Peyer's patch (tissue), 4 donors: ENCODE measurements around the gene EGR2. TPM values are rescaled to one million over a fixed set of nuclear protein-coding genes. Genes with fewer than 3 reads are reported as not detected.

Source experiments
- DNase-seq, 3 donors: peaks; one replicate each; pipeline ENCODE4 v3.0.0-alpha.2; 2017 to 2019
- H3K27ac ChIP-seq, 4 donors: fragments of 200-600 bp; sonication (generic); one replicate each; pipeline ENCODE4 v1.5.1; 2016 to 2019
- H3K27me3 ChIP-seq, 2 donors: fragments of 200-600 bp; sonication (generic); one replicate each; pipeline ENCODE4 v1.5.1; 2019
- H3K36me3 ChIP-seq, 3 donors: fragments of 200-600 bp; sonication (generic); one replicate each; pipeline ENCODE4 v1.5.1; 2016 to 2019
- H3K4me1 ChIP-seq, 4 donors: fragments of 200-600 bp; sonication (generic); one replicate each; pipeline ENCODE4 v1.5.1; 2016 to 2019
- H3K4me3 ChIP-seq, 4 donors: fragments of 200-600 bp; sonication (generic); 1 replicate in 3 of 4; 2 replicates in 1 of 4; pipeline ENCODE4 v1.5.1; 2016 to 2019; ENCODE audit warnings: mild to moderate bottlenecking in 1 of 4
- H3K9me3 ChIP-seq, 4 donors: fragments of 200-600 bp; sonication (generic); one replicate each; pipeline ENCODE4 v1.5.1; 2016 to 2019; ENCODE audit warnings: mild to moderate bottlenecking in 1 of 4
- CTCF ChIP-seq, 6 experiments: fragments of 450-650 bp in 4 of 6; fragments of 200-600 bp in 2 of 6; sonication (generic) in 1 of 6; IDR thresholded peaks; one replicate each; pipeline ENCODE4 v1.5.1; 2017 to 2019; ENCODE audit warnings: antibody characterized with exemption in 6 of 6, mild to moderate bottlenecking in 3 of 6, moderate library complexity in 1 of 6
- POLR2A ChIP-seq, 2 donors: fragments of 450-650 bp; IDR thresholded peaks; one replicate each; pipeline ENCODE4 v1.5.1; 2017; ENCODE audit warnings: antibody characterized with exemption in 2 of 2, mild to moderate bottlenecking in 2 of 2, moderate library complexity in 2 of 2
- total RNA-seq, 4 donors: library from RNA; depleted of rRNA; stranded (reverse); fragments of >200 nt; gene quantifications; one replicate each; pipeline ENCODE4 v1.1.0, GENCODE V29; 2016

Gene EGR2
- total RNA-seq, 4 donors from 2014 or later: 0.53 to 5.0 (median 0.69) TPM

GRCh38 chr10:62815381-62816075, 638 bp downstream of the EGR2 start:
- TF ChIP-seq CTCF (IDR thresholded peaks at IDR 0.05) (no peak), POLR2A (IDR thresholded peaks at IDR 0.05) (no peak)
- DNase-seq: peak in 2 of 3 donors; percentile 57 to 60
- no peaks in the 10 kb centered on the region for H3K36me3 ChIP-seq
- H3K4me3 ChIP-seq: peak overlapping the region; percentile 71 to 90 (median 82)
- H3K27me3 ChIP-seq: peaks cover 0 to 16% of the 10 kb centered on the region in 2 donors
- peak overlapping the region in 3 of 4 donors; percentile 70 to 99 (median 89) for H3K27ac ChIP-seq
- H3K9me3 ChIP-seq: no peaks in the 10 kb centered on the region
- H3K4me1 ChIP-seq: peaks cover 8 to 34% (median 24%) of the 10 kb centered on the region in 4 donors

GRCh38 chr10:62814756-62815380, 1.3 kb downstream of the EGR2 start:
- peaks cover 0 to 16% of the 10 kb centered on the region in 2 donors for H3K27me3 ChIP-seq

DNA sequence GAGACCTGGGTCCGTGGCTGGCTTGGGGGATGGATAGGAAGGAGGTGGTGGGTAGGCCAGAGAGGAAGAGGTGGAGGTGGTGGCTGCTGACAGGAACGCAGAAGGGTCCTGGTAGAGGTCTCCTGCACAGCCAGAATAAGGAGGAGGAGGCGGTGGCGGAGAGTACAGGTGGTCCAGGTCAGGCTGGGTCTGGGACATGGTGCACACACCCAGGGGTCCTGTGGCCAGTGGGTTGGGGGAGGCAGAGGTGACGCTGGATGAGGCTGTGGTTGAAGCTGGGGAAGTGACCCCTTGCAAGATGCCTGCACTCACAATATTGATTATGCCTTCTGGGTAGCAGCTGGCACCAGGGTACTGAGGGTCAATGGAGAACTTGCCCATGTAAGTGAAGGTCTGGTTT, 2.2 kb downstream of the EGR2 start:
- H3K27ac ChIP-seq: no peak overlapping the region
- no peak overlapping the region for H3K4me3 ChIP-seq
- no peak for DNase-seq
- no peaks in the 10 kb centered on the region for H3K36me3 ChIP-seq
- peaks cover 0 to 15% of the 10 kb centered on the region in 2 donors for H3K27me3 ChIP-seq
- TF ChIP-seq CTCF (IDR thresholded peaks at IDR 0.05) (no peak), POLR2A (IDR thresholded peaks at IDR 0.05) (no peak)
- peaks cover 8 to 33% (median 23%) of the 10 kb centered on the region in 4 donors for H3K4me1 ChIP-seq
- H3K9me3 ChIP-seq: no peaks in the 10 kb centered on the region

More at GRCh38 chr10:62814756-62815380, 1.3 kb downstream of the EGR2 start:
- H3K27ac ChIP-seq: peak overlapping the region in 1 of 4 donors; percentile 99
- peaks cover 8 to 34% (median 24%) of the 10 kb centered on the region in 4 donors for H3K4me1 ChIP-seq
- DNase-seq: peak in 1 of 3 donors; percentile 51
- H3K36me3 ChIP-seq: no peaks in the 10 kb centered on the region
- H3K4me3 ChIP-seq: peak overlapping the region; percentile 71 to 90 (median 82)
- no peaks in the 10 kb centered on the region for H3K9me3 ChIP-seq
- TF ChIP-seq CTCF (IDR thresholded peaks at IDR 0.05): no peak
- TF ChIP-seq POLR2A (IDR thresholded peaks at IDR 0.05): no peak

DNA sequence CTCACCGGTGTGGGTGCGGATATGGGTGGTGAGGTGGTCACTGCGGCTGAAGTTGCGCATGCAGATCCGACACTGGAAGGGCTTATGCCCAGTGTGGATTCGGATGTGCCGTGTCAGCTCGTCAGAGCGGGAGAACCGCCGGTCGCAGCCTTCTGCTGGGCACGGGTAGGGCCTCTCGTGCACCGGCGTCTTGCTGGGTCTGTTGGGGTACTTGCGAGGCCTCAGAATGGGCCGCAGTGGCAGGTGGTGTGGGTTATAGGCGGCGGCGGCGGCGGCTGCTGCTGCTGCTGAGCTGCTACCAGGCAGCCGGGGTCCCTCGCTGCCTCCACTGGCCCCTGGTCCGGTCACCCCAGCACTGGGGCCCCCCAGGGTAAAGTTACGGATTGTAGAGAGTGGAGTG, 2.7 kb downstream of the EGR2 start:
- no peak overlapping the region for H3K27ac ChIP-seq
- peaks cover 8 to 28% (median 20%) of the 10 kb centered on the region in 4 donors for H3K4me1 ChIP-seq
- no peak for DNase-seq
- H3K9me3 ChIP-seq: no peaks in the 10 kb centered on the region
- H3K4me3 ChIP-seq: no peak overlapping the region
- H3K36me3 ChIP-seq: no peaks in the 10 kb centered on the region
- no peak for TF ChIP-seq POLR2A (IDR thresholded peaks at IDR 0.05)
- TF ChIP-seq CTCF (IDR thresholded peaks at IDR 0.05): no peak
- H3K27me3 ChIP-seq: peaks cover 0 to 10% of the 10 kb centered on the region in 2 donors

DNA sequence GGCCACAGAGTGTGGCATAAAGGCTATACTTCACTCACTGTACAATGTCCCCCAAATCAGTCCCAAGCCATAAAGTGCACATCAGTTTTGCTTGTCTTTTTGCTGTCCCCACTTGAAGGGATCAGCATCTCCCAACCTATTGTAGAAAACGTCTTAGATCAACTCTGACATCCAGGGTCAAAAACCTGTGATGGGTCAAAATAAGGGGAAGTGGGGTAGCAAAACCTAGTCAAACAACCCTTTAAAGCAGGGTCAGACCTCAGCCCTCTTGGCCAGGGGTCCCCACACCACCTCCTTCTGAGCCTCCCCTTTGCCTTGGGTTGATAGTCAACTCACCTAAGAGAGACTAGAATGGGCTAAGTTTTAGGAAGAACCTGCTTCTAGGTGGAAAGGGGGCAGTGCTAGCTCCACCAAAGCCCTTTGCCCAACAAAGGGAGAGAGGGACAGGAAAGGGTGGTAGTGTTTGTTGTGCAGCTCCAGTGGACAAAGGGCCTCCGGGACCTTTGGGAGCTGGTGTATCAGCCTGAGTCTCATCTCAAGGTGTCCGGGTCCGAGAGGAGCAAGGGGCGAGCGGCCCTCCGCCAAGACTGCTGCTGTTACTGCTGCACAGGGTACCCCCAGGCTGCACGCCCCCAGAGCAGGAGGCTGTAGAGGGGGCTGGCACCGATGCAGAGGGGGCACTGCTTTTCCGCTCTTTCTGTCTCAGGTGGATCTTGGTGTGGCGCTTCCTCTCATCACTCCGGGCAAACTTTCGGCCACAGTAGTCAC, 3.3 kb downstream of the EGR2 start:
- Histone ChIP-seq H3K9me3 (no peaks in the 10 kb centered on the region), H3K4me1 (peaks cover 8 to 22% (median 15%) of the 10 kb centered on the region in 4 donors), H3K27me3 (peaks cover 0 to 9% of the 10 kb centered on the region in 2 donors), H3K36me3 (no peaks in the 10 kb centered on the region), H3K4me3 (no peak overlapping the region), H3K27ac (no peak overlapping the region)
- TF ChIP-seq CTCF (IDR thresholded peaks at IDR 0.05) (no peak), POLR2A (IDR thresholded peaks at IDR 0.05) (no peak)
- DNase-seq: no peak
